Stimulated activated CD4-positive, alpha-beta T cell treated with anti-CD3 and anti-CD28 coated beads, TNF-alpha, amount 100 ng/mL, for 1 hour (primary cell): Measurements from ENCODE around the gene ADSS1.

ENCODE experiments used
- DNase-seq, 3 donors: peaks; one replicate each; pipeline ENCODE4 v3.0.0-alpha.2; 2020; ENCODE audit warnings: low read depth in 3 of 3, low spot score in 1 of 3

The ADSS1 gene

GRCh38 chr14:104732931-104733681 lies 9.1 kb downstream of the ADSS1 start:
- no peak for DNase-seq

- no peak for DNase-seq
Measured at GRCh38 chr14:104734051-104734587, 10.1 kb downstream of the ADSS1 start.

DNA sequence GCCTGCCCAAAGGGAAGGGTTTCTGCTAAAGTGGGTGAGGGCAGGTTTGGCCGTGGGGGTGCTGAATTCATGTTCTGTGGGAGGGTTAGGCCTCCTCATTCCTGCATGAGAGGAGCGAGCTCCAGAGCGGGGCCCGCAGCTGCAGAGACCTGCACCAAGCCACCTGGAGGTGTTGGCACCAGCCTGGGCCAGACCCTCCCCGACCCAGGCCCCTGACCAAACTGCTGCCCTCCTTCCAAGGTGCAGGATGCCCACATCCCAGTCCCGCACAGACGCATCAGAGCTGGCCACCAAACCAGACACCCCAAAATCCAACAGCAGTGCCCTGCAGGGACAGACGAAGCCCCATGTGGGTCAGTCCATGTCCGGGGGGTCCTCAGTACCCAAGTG lies 10.6 kb downstream of the ADSS1 start:
- no peak for DNase-seq

GRCh38 chr14:104734991-104735779 lies 11.2 kb downstream of the ADSS1 start:
- DNase-seq: no peak

DNA sequence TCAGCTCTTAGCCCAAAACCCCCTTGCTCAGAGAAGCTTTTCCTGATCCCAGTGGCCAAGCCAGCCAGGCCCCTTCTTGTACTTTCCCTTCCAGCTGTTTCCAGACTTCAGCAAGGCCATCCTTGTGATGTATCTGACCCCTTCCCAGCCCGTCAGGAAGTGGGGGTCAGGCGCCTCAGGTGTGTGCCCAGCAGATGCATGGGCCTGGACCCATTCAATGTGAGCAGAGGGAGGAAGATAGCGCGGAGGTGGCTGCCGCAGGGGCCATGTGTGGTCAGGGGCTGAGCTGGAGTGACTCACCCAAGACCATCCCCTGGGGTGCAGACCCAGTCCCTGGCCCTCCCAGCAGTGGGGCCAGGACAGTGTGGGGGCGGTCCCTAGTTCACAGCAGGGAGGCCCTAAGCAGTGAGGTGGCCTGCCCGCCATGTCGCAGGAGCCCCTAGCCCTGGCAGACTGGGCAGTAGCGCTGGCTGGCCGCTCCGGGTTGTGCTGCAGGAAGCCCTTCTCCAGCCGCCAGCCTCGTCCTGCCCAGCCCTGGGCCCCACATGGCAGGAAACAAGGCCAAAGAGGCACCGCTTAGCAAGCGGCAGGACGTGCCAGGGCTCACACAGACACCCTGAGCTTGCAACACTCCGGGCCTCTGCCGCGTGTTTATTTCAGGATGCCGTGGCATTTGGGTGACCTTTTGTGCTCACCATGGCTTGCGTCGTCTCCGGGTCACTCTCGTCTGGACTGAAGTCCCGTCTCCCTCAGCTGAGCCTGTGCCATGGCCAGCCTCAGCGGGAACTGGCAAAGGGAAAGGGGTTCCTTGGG lies 12.0 kb downstream of the ADSS1 start:
- DNase-seq: no peak

- DNase-seq: no peak
Measured at GRCh38 chr14:104738375-104739019, 14.5 kb downstream of the ADSS1 start.

DNA sequence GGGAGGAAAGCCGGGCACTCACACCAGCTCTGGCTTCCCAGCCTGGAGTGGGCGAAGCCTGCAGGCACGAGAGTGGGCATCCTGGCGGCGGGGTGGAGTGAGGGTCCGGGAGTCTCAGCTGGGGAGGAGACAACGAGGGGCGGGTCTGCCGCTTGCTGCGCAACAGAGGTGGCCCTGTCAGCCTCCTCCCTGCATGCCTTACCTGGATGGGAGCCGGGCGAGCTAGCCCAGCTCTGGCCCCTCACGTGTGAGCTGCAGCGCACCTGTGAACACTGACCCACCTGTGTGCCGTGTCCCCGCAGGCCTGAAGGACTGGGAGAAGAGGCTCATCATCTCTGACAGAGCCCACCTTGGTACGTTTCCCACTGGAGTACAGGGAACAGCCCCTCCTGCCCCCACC lies 15.0 kb downstream of the ADSS1 start:
- no peak for DNase-seq

DNA sequence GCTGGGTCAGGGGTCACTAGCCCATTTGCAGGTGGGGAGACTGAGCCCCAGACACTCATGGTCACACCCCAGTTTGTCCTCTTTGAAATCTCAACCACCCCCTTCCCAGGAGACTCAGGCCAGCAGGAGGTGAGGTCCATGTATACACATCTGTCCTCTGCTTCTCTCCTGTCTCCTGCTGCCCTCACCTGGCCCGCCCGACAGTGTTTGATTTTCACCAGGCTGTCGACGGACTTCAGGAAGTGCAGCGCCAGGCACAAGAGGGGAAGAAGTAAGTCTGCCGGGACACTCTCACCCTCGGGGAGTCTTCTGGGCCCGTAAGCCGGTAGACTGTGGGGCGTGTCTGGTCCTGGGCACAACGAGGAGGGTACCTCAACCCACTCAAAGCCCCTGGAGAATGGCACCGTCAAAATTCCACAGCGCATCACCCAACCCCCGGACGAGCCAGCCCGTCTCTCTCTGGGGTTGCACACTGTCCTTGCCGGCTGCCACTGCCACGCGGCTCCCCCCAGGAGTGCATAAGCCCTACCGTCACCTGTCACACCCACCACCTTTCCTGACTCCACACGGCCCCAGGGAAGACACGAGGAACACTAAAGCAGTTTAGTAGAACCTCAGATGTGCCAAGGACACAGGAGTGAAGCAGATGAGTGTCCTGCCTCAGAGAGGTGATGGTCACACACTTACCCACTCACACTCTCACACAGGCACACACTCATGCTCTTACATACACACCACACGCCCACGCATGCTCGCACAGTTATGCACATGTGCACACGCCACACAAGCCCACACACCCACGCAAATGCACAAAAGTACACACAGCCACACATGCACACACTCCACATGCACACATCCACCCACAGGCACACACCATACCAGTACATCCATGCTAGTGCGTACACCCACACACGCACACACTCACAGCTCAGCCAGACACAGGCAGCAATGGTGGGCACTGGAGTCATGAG lies 15.8 kb downstream of the ADSS1 start:
- no peak for DNase-seq

DNA sequence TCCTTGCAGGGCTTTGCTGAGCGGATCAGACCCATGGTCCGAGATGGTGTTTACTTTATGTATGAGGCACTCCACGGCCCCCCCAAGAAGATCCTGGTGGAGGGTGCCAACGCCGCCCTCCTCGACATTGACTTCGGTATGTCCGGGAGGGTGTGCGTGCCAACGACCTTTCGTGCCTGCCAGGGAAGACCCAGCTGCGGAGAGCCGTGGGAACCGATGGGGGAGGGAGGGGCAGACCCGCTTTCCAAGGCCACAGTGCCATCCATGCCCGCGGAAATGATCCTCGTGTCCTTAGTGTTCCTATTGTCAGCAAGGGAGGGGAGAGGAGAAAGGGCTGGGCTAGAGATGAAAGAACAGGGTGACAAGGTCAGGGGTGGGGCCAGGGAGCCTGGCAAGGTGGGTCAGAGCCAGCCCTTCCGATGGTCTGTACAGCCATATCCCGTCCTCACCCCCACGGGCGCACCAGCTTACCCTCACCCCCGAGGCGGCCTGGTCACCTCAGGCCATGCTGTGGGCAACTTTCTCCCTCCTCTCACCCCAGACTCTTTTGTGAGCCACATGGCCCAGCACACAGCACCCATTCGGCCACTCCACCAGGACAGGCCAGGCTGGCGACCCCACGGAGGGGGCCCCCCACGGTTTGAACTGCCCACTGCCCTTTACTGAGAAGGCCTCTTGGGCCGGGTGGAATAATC lies 17.2 kb downstream of the ADSS1 start:
- DNase-seq: no peak

DNA sequence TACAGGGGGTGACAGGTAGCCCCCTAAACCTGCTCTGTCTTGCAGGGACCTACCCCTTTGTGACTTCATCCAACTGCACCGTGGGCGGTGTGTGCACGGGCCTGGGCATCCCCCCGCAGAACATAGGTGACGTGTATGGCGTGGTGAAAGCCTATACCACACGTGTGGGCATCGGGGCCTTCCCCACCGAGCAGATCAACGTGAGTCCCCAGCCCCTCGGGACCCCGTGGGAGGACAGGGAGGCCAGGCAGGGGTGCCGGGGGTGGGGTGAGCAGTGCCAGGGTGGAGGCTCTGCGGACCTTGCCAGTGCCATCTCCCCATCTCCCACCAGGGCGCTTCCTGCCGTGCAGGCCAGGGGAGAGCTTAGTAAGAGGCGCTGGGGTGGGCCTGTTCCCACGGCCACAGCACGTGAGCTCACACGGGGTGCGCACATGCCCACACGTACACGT lies 17.8 kb downstream of the ADSS1 start:
- DNase-seq: no peak

GRCh38 chr14:104742586-104743455 lies 18.8 kb downstream of the ADSS1 start:
- no peak for DNase-seq

GRCh38 chr14:104743461-104744380 lies 19.7 kb downstream of the ADSS1 start:
- no peak for DNase-seq

GRCh38 chr14:104744484-104744883 lies 20.5 kb downstream of the ADSS1 start:
- DNase-seq: no peak

- no peak for DNase-seq
Measured at GRCh38 chr14:104745431-104745830, 21.4 kb downstream of the ADSS1 start.

DNA sequence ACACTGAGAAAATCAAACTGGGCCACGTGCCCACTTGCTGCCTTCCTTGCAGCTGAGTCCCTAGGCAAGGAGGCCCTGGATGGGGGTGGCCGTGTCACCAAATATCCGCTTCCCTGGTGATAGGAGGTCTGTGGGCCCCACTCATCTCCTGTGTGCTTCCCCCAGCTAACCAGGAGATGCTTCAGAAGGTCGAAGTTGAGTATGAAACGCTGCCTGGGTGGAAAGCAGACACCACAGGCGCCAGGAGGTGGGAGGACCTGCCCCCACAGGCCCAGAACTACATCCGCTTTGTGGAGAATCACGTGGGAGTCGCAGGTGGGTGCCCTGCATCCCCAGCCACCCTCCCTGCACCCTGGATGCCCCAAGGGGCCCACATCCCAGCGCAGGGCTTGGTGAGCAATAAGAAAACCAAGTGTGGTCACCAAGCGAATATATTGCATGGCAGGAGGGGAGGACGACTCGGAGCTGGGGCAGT lies 22.1 kb downstream of the ADSS1 start:
- DNase-seq: no peak

GRCh38 chr14:104746934-104747481 lies 23.0 kb downstream of the ADSS1 start:
- no peak for DNase-seq

DNA sequence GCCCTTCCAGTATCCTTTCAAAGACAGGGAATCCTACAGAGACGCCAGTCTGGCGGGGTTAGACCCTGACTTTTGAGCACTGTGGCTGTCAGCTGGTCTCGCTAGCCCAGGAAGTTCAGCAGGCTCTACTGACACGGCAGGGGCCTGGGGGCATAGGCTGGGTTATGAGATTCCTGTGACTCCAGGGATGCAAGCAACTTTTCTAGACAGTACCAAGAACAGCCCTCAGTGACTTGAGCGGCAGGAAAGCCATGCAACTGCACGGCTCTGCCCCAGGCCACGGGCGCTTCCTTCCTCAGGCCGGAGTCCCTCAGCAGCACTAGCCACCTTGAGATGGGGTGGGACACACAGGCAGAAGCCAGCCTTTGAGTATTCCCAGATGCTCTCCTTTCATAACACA lies 23.8 kb downstream of the ADSS1 start:
- no peak for DNase-seq
